Activated CD8-positive, alpha-beta T cell treated with anti-CD3 and anti-CD28 coated beads for 36 hours (primary cell): ENCODE results near the gene SIK1. TPM values are rescaled to one million over a fixed set of nuclear protein-coding genes. Genes with fewer than 3 reads are reported as not detected.
"Not testable (repeated sequence)": the region's sequence is repeated elsewhere in the genome, so short reads cannot be mapped to it uniquely, and the experiment has no call there.

Source experiments
- ATAC-seq: fragments of 200-7000 bp; cut with Tn5 transposase; one replicate; pipeline ENCODE4 v1.10.0; 2021; ENCODE audit warnings: mild to moderate bottlenecking, moderate library complexity
- CTCF ChIA-PET: fragments of 350-600 bp; sonication (Branson Sonifier 250); formaldehyde crosslinking; loops from one replicate; lab custom pipeline; 2021; ENCODE audit warnings: antibody characterized with exemption; lab: Charles Lee
- POLR2A ChIA-PET: fragments of 350-600 bp; sonication (Branson Sonifier 250); formaldehyde crosslinking; loops from one replicate; lab custom pipeline; 2021; ENCODE audit warnings: antibody characterized with exemption; lab: Charles Lee
- DNase-seq: peaks from one replicate; pipeline ENCODE4 v3.0.0-alpha.2; 2020
- H3K27ac Mint-ChIP-seq: one replicate; pipeline ENCODE4 v1.8.0; 2021; ENCODE audit warnings: mild to moderate bottlenecking, mixed read lengths
- H3K27me3 Mint-ChIP-seq: one replicate; pipeline ENCODE4 v1.8.0; 2021; ENCODE audit warnings: mixed read lengths
- H3K36me3 Mint-ChIP-seq: one replicate; pipeline ENCODE4 v1.8.0; 2021; ENCODE audit warnings: low read depth, mixed read lengths
- H3K4me1 Mint-ChIP-seq: one replicate; pipeline ENCODE4 v1.8.0; 2021; ENCODE audit warnings: low read depth, mixed read lengths
- H3K4me3 Mint-ChIP-seq: one replicate; pipeline ENCODE4 v1.8.0; 2021; ENCODE audit warnings: mild to moderate bottlenecking, moderate library complexity, mixed read lengths
- H3K9me3 Mint-ChIP-seq: one replicate; pipeline ENCODE4 v1.8.0; 2021; ENCODE audit warnings: mixed read lengths
- intact Hi-C: fragments of 100-400 bp; cut with micrococcal nuclease; formaldehyde crosslinking; loops from one replicate; pipeline ENCODE4 v1.10.0; 2022
- total RNA-seq, 2 experiments: library from RNA; stranded (reverse); gene quantifications; one replicate each; pipeline ENCODE4 v1.2.3, GENCODE V29; 2021
- TF ChIP-seq, protein P1 (sequence below): fragments of 200-600 bp; IDR thresholded peaks from one replicate; pipeline ENCODE4 v1.8.0; 2022; ENCODE audit warnings: antibody characterized with exemption, mild to moderate bottlenecking

SIK1 gene
- total RNA-seq, 2 experiments from 2014 or later, result 23.8 to 27.3 TPM

DNA sequence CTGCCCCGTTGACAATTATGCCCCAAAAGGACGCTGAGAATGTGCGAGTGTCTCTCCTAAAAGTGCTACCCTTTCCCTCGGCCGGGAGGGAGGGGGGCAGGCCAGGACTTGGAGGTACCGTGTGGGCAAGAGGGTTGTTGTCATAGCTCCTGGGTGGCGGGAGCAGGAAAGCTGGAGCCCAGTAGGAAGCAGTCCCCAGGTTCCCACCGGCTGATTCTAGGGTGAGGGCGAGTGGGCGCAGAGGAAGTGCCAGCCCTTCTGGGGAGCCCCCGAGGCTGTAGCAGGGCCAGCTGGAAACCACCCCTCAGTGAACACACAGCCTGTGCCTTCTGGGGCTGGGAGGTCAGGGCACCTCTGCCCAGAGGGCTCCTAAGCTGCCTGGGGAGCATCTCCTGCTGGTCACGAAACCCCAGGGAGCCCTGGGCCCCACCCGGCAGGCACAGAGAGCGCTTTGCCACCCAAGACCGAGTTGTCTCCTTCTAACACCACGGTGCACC lies 47.3 kb downstream of the SIK1 start:
- ATAC-seq, H3K36me3 Mint-ChIP-seq, H3K27ac Mint-ChIP-seq, H3K27me3 Mint-ChIP-seq, DNase-seq, POLR2A ChIA-PET, H3K4me1 Mint-ChIP-seq, CTCF ChIA-PET, intact Hi-C loops, H3K9me3 Mint-ChIP-seq, H3K4me3 Mint-ChIP-seq: not testable (repeated sequence)

DNA sequence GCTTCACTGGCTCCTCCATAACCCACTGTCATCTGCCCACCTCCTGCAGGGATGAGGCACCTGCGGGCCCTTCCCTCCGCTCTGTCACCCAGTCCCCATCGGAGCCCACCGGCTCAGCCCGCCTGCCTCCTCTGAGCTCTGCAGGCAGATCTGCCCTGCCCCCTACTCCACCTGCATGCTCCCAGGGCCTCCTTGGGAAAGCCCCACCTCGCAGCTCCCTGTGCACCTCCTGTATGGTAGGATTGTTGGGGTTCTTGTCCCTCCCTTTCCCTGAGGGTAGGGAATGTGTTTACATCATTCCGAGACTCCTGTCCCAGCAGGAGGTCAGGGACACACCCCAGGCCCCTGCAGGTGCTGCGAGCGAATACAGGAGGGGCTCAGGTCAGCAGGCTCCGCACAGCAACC lies 50.5 kb downstream of the SIK1 start:
- Mint-ChIP-seq H3K9me3 (no peaks in the 10 kb centered on the region), H3K27me3 (no peaks in the 10 kb centered on the region), H3K36me3 (no peaks in the 10 kb centered on the region), H3K4me3 (no peak overlapping the region), H3K27ac (no peak overlapping the region), H3K4me1 (no peaks in the 10 kb centered on the region)
- ATAC-seq (no peak), DNase-seq (no peak)
- ChIA-PET POLR2A (no interaction called here), CTCF (no interaction called here)
- TF ChIP-seq, protein P1, sequence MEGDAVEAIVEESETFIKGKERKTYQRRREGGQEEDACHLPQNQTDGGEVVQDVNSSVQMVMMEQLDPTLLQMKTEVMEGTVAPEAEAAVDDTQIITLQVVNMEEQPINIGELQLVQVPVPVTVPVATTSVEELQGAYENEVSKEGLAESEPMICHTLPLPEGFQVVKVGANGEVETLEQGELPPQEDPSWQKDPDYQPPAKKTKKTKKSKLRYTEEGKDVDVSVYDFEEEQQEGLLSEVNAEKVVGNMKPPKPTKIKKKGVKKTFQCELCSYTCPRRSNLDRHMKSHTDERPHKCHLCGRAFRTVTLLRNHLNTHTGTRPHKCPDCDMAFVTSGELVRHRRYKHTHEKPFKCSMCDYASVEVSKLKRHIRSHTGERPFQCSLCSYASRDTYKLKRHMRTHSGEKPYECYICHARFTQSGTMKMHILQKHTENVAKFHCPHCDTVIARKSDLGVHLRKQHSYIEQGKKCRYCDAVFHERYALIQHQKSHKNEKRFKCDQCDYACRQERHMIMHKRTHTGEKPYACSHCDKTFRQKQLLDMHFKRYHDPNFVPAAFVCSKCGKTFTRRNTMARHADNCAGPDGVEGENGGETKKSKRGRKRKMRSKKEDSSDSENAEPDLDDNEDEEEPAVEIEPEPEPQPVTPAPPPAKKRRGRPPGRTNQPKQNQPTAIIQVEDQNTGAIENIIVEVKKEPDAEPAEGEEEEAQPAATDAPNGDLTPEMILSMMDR, result no peak
- intact Hi-C loops, result no loop called here

DNA sequence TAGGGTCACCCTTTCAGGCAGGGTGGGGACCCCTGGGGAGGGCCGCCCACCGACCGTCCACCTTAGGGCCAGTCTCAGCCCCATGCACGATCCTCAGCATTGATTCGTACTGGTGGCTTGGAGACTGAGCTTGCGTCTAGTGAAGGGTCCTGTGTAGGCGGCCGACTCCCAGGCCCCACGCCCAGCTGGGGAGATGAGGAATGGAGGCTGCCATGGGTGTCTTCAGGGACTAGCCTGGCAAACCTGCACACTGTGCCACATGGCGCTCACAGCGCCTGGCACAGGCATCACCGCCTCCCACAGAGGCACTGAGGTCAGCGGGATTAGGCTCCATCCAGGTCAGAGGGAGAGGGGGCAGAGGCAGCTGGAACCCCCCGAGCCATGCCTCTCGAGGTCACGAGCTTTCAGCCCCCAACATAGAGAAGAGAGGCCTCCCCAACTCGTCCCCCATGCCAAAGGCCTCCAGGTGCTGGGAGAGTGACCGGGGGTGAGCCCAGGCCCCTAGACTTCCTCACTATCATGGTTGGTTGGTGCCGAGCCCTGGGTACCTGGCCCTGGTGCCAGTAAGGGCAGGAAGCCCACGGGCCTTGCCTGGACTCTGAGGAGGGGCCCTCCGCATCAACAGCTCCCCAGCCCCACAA lies 51.0 kb downstream of the SIK1 start:
- Mint-ChIP-seq H3K4me3 (no peak overlapping the region), H3K9me3 (no peaks in the 10 kb centered on the region), H3K36me3 (no peaks in the 10 kb centered on the region), H3K27ac (no peak overlapping the region), H3K27me3 (no peaks in the 10 kb centered on the region), H3K4me1 (no peaks in the 10 kb centered on the region)
- CTCF ChIA-PET, result no interaction called here
- intact Hi-C loops, result no loop called here
- TF ChIP-seq, protein P1, result no peak
- POLR2A ChIA-PET, result no interaction called here
- DNase-seq (no peak), ATAC-seq (no peak)

- H3K36me3 Mint-ChIP-seq, result no peaks in the 10 kb centered on the region
- intact Hi-C loops, result no loop called here
- CTCF ChIA-PET, result no interaction called here
- TF ChIP-seq, protein P1, result no peak
- DNase-seq (no peak), ATAC-seq (no peak)
- H3K27me3 Mint-ChIP-seq, result no peaks in the 10 kb centered on the region
- no peak overlapping the region for H3K4me3 Mint-ChIP-seq
- no peak overlapping the region for H3K27ac Mint-ChIP-seq
- no peaks in the 10 kb centered on the region for H3K9me3 Mint-ChIP-seq
- no peaks in the 10 kb centered on the region for H3K4me1 Mint-ChIP-seq
- POLR2A ChIA-PET, result no interaction called here
Observed at GRCh38 chr21:43375006-43375836, 51.7 kb downstream of the SIK1 start.

- TF ChIP-seq, protein P1, result no peak
- H3K36me3 Mint-ChIP-seq, result no peaks in the 10 kb centered on the region
- POLR2A ChIA-PET, result no interaction called here
- no peak overlapping the region for H3K27ac Mint-ChIP-seq
- H3K9me3 Mint-ChIP-seq, result no peaks in the 10 kb centered on the region
- no peaks in the 10 kb centered on the region for H3K27me3 Mint-ChIP-seq
- H3K4me1 Mint-ChIP-seq, result no peaks in the 10 kb centered on the region
- ATAC-seq (no peak), DNase-seq (no peak)
- intact Hi-C loops, result no loop called here
- H3K4me3 Mint-ChIP-seq, result no peak overlapping the region
- CTCF ChIA-PET, result no interaction called here
Observed at GRCh38 chr21:43374228-43374885, 52.6 kb downstream of the SIK1 start.
